HCT116 (cell line): Measurements from ENCODE around the gene ZNF384. TPM values are rescaled to one million over a fixed set of nuclear protein-coding genes. Genes with fewer than 3 reads are reported as not detected.

Source experiments
- ATAC-seq: fragments of 200-7000 bp; cut with Tn5 transposase; 2 replicates; pipeline ENCODE4 v1.9.1; 2020; ENCODE audit warnings: mild to moderate bottlenecking, moderate library complexity
- BruUV-seq: library from RNA; stranded (reverse); fragments of 400-500 nt; replicated peaks from 2 replicates; lab custom pipeline; 2021; lab: Mats Ljungman, UMichigan
- CTCF ChIA-PET: fragments of 300-600 bp; sonication (Branson Sonifier 250); formaldehyde crosslinking; loops from one replicate; lab custom pipeline; 2021; ENCODE audit warnings: antibody characterized with exemption; lab: Charles Lee
- POLR2A ChIA-PET: fragments of 300-600, 350-600 bp; sonication (Branson Sonifier 250); formaldehyde crosslinking; loops from one replicate; lab custom pipeline; 2021; ENCODE audit warnings: antibody characterized with exemption; lab: Charles Lee
- RAD21 ChIA-PET, 2 experiments: fragments of 300-600 bp; sonication (Branson Sonifier 250); formaldehyde crosslinking; loops; one replicate each; lab custom pipeline; 2023; ENCODE audit warnings: low total read pairs in 2 of 2; ENCODE audit not compliant: uncharacterized antibody in 2 of 2, unreplicated experiment in 2 of 2, low non-redundant PET in 1 of 2; lab: Charles Lee
- DNase-seq: peaks from one replicate; pipeline ENCODE4 v3.0.0-alpha.2; 2010; ENCODE audit warnings: low read depth, low spot score
- H2AFZ ChIP-seq: fragments of 200-600 bp; shearing (Covaris generic), sonication (generic); 2 replicates; pipeline ENCODE4 v1.6.1; 2017; ENCODE audit warnings: low read depth, mixed run types, mixed read lengths, antibody characterized with exemption, low read length; ENCODE audit not compliant: poor library complexity, severe bottlenecking
- H3K27ac ChIP-seq: 2 replicates; pipeline ENCODE4 v1.5.1; 2012; ENCODE audit warnings: low read depth, low read length
- H3K27me3 ChIP-seq: fragments of 200-600 bp; sonication (generic); 2 replicates; pipeline ENCODE4 v1.6.1; 2016; ENCODE audit warnings: mixed run types, low read length, mixed read lengths; ENCODE audit not compliant: insufficient read depth
- H3K36me3 ChIP-seq, 2 experiments: fragments of 200-500 bp in 1 of 2; fragments of 200-600 bp in 1 of 2; sonication (Bioruptor generic) in 1 of 2; sonication (generic) in 1 of 2; 2 replicates each; pipeline versions ENCODE4 v1.5.1 to v1.6.1; 2014 to 2016; ENCODE audit warnings: low read length in 2 of 2, inconsistent platforms in 1 of 2, mixed read lengths in 1 of 2, mixed run types in 1 of 2; ENCODE audit not compliant: insufficient read depth in 2 of 2, control insufficient read depth in 1 of 2
- H3K4me1 ChIP-seq, 2 experiments: fragments of 200-600 bp in 1 of 2; sonication (generic) in 1 of 2; 2 replicates each; pipeline versions ENCODE4 v1.5.1 to v1.6.1; 2012 to 2017; ENCODE audit warnings: low read length in 2 of 2, inconsistent platforms in 1 of 2, mild to moderate bottlenecking in 1 of 2, mixed read lengths in 1 of 2, mixed run types in 1 of 2, moderate library complexity in 1 of 2; ENCODE audit not compliant: insufficient read depth in 2 of 2, control insufficient read depth in 1 of 2
- H3K4me2 ChIP-seq: fragments of 200-600 bp; sonication (generic); 2 replicates; pipeline ENCODE4 v1.6.1; 2017; ENCODE audit warnings: mixed run types, low read length, mixed read lengths
- H3K4me3 ChIP-seq, 2 experiments: fragments of 200-600 bp in 1 of 2; sonication (generic) in 1 of 2; replicated peaks in 1 of 2; 2 replicates each; pipeline ENCODE4 v1.5.1; 2011 to 2016; ENCODE audit warnings: low read length in 2 of 2, control low read depth in 1 of 2, low read depth in 1 of 2, mild to moderate bottlenecking in 1 of 2, mixed read lengths in 1 of 2, mixed run types in 1 of 2
- H3K79me2 ChIP-seq: fragments of 200-600 bp; sonication (generic); 2 replicates; pipeline ENCODE4 v1.6.1; 2017; ENCODE audit warnings: mild to moderate bottlenecking, mixed run types, low read length, moderate library complexity, mixed read lengths; ENCODE audit not compliant: insufficient read depth
- H3K9ac ChIP-seq: fragments of 200-600 bp; sonication (generic); 2 replicates; pipeline ENCODE4 v1.6.1; 2016; ENCODE audit warnings: low read length, mixed read lengths
- H3K9me2 ChIP-seq: fragments of 200-600 bp; sonication (generic), shearing (Covaris generic); 2 replicates; pipeline ENCODE4 v1.6.1; 2017; ENCODE audit warnings: mixed run types, mild to moderate bottlenecking, moderate library complexity; ENCODE audit not compliant: insufficient read depth
- H3K9me3 ChIP-seq, 2 experiments: fragments of 200-500 bp in 1 of 2; fragments of 200-600 bp in 1 of 2; sonication (Bioruptor generic) in 1 of 2; sonication (generic) in 1 of 2; 2 replicates each; pipeline ENCODE4 v1.6.1; 2014 to 2017; ENCODE audit warnings: low read length in 2 of 2, mixed read lengths in 2 of 2, inconsistent platforms in 1 of 2, low read depth in 1 of 2, mild to moderate bottlenecking in 1 of 2, mixed run types in 1 of 2, moderate library complexity in 1 of 2; ENCODE audit not compliant: control insufficient read depth in 1 of 2, insufficient read depth in 1 of 2
- H4K20me1 ChIP-seq: fragments of 200-600 bp; sonication (generic), shearing (Covaris generic); 2 replicates; pipeline ENCODE4 v1.6.1; 2017; ENCODE audit warnings: mixed run types, mild to moderate bottlenecking, moderate library complexity; ENCODE audit not compliant: insufficient read depth
- CTCF ChIP-seq, 3 experiments: fragments of 200-600 bp in 1 of 3; sonication (generic) in 1 of 3; IDR thresholded peaks in 2 of 3; conservative IDR thresholded peaks in 1 of 3; 2 replicates each; pipeline ENCODE4 v1.5.1; 2012 to 2017; ENCODE audit warnings: low read depth in 2 of 3, low read length in 2 of 3, antibody characterized with exemption in 1 of 3, borderline replicate concordance in 1 of 3, control low read depth in 1 of 3, mild to moderate bottlenecking in 1 of 3, mixed read lengths in 1 of 3, mixed run types in 1 of 3, moderate library complexity in 1 of 3; ENCODE audit not compliant: insufficient read depth in 1 of 3
- JUND ChIP-seq: IDR thresholded peaks from 2 replicates; pipeline ENCODE4 v1.6.1; 2012
- intact Hi-C: fragments of 100-400 bp; cut with micrococcal nuclease; formaldehyde crosslinking; loops from 2 replicates; pipeline ENCODE4 v1.10.0; 2022
- total RNA-seq: library from RNA; stranded (reverse); gene quantifications from one replicate; pipeline ENCODE4 v1.2.1, GENCODE V29; 2021; ENCODE audit not compliant: unreplicated experiment
- TF ChIP-seq, protein P1 (sequence below): IDR thresholded peaks from 2 replicates; pipeline ENCODE4 v1.6.1; 2012

The ZNF384 gene
- total RNA-seq, 1 experiment from 2014 or later: 73.4 TPM

DNA sequence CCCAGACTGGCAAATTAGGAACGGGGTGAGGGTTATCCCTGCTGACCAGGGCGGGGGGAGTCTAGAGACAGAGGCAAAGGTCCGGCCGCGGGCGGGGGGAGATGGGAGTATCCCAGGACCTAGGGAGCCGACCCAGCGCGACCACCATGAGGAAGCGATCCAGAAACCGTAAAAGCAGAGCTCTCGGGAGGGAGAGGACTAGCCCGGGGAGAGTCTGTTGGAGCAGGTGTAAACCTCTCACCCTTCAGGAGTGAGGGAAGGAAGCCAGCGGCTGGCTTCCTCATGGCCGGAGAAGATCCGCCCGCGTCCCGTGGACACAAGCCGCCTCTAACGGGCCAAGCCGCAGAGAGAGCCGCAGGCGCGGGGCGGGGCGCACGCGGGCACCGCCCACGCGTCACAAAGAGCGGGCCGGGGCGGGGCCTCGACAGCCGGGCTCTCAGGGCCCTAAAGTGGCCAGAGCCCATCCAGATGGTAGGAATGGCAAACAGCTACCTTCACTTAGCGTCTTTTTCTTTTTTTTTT lies 42.0 kb downstream of the ZNF384 start, which contains the start of gene ACRBP:
ACRBP (minus strand) TSS at position 350 of the 522 bp plus-strand sequence; CDS start at position 284, 66 bp downstream.
- CTCF ChIA-PET: no interaction called here
- no peak within 1 kb of the TSS for H3K4me3 ChIP-seq
- ATAC-seq: no peak

More for the DNA sequence above, 42.0 kb downstream of the ZNF384 start, which contains the start of gene ACRBP:
- Histone ChIP-seq H3K9ac (no peak within 1 kb of the TSS), H2AFZ (no peak within 1 kb of the TSS), H3K9me2 (no peaks in the 10 kb centered on the region), H3K27ac (no peak within 1 kb of the TSS), H3K4me2 (no peak within 1 kb of the TSS), H3K27me3 (peaks cover under 1% of the 10 kb centered on the region; the same call in 1 of the 2 replicates), H3K4me1 (no peaks in the 10 kb centered on the region), H3K9me3 (peaks cover 0 to 10% of the 10 kb centered on the region in 2 experiments; a peak in 1 of 4 replicates), H4K20me1 (no peaks in the 10 kb centered on the region), H3K79me2 (no peaks in the 10 kb centered on the region), H3K36me3 (peaks cover 4 to 6% of the 10 kb centered on the region in 2 experiments; a peak in 1 of 4 replicates)
- ChIA-PET POLR2A (no interaction called here), RAD21 (no interaction called here)
- intact Hi-C loops: no loop called here
- BruUV-seq: no TSS peak
- DNase-seq: no peak
- no peak for TF ChIP-seq JUND
- TF ChIP-seq, protein P1, sequence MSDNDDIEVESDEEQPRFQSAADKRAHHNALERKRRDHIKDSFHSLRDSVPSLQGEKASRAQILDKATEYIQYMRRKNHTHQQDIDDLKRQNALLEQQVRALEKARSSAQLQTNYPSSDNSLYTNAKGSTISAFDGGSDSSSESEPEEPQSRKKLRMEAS: no peak
- TF ChIP-seq CTCF (IDR thresholded peaks at IDR 0.05 in 2 of 3, conservative IDR thresholded peaks at IDR 0.05 in 1 of 3; ENCODE audit: borderline replicate concordance in 1 of 3, insufficient read depth in 1 of 3, low read depth in 2 of 3, low read length in 2 of 3): no peak
